Anterior cingulate cortex (tissue), 58 donors: ENCODE results near the gene ARHGAP30.
"Not testable (repeated sequence)": the region's sequence is repeated elsewhere in the genome, so short reads cannot be mapped to it uniquely, and the experiment has no call there.

Experiments used
- DNase-seq, 58 donors: peaks; one replicate each; lab custom pipeline; 2025; lab: John Stamatoyannopoulos, UW

Gene ARHGAP30

GRCh38 chr1:161069731-161070270 is at the start of gene ARHGAP30:
TSS of gene ARHGAP30 (minus strand) at chr1:161069891. CDS start at chr1:161069624, 267 bp downstream.
- peak in 46 of 58 donors; percentile 3 to 56 (median 24) for DNase-seq

GRCh38 chr1:161117759-161118581 is 48.3 kb upstream of the ARHGAP30 start, which contains the start of the genes NIT1 and PFDN2:
TSS of gene NIT1 (plus strand) at chr1:161118105. CDS start at chr1:161118177, 72 bp downstream.
TSS of gene PFDN2 (minus strand) at chr1:161118037. CDS start at chr1:161118026, 11 bp downstream.
- DNase-seq = peak; percentile 21 to 90 (median 79)

- DNase-seq = not testable (repeated sequence)
Observed at GRCh38 chr1:161115961-161116360, 46.3 kb upstream of the ARHGAP30 start.

GRCh38 chr1:161115132-161115711 is 45.5 kb upstream of the ARHGAP30 start:
- no peak for DNase-seq

GRCh38 chr1:161114556-161114955 is 44.9 kb upstream of the ARHGAP30 start:
- no peak for DNase-seq

- DNase-seq = no peak
Observed at GRCh38 chr1:161113915-161114314, 44.2 kb upstream of the ARHGAP30 start.

- DNase-seq = no peak
Observed at GRCh38 chr1:161111527-161111926, 41.8 kb upstream of the ARHGAP30 start.

- no peak for DNase-seq
Observed at GRCh38 chr1:161111117-161111516, 41.4 kb upstream of the ARHGAP30 start.

GRCh38 chr1:161106431-161106830 is 36.7 kb upstream of the ARHGAP30 start:
- DNase-seq = no peak

GRCh38 chr1:161100556-161100955 is 30.9 kb upstream of the ARHGAP30 start:
- DNase-seq = no peak

- peak in 1 of 58 donors; percentile 2 for DNase-seq
Observed at GRCh38 chr1:161099090-161099802, 29.6 kb upstream of the ARHGAP30 start.

GRCh38 chr1:161098210-161099068 is 28.7 kb upstream of the ARHGAP30 start, which contains the start of gene KLHDC9:
TSS of gene KLHDC9 (plus strand) at chr1:161098361. CDS start at chr1:161098536, 175 bp downstream.
- DNase-seq = peak in 57 of 58 donors; percentile 23 to 92 (median 72)

GRCh38 chr1:161096530-161096929 is 26.8 kb upstream of the ARHGAP30 start:
- DNase-seq = no peak

GRCh38 chr1:161096015-161096414 is 26.3 kb upstream of the ARHGAP30 start:
- no peak for DNase-seq

- no peak for DNase-seq
Observed at GRCh38 chr1:161095230-161095629, 25.5 kb upstream of the ARHGAP30 start.

GRCh38 chr1:161094481-161094880 is 24.8 kb upstream of the ARHGAP30 start:
- no peak for DNase-seq

- DNase-seq = no peak
Observed at GRCh38 chr1:161092621-161093028, 22.9 kb upstream of the ARHGAP30 start.

GRCh38 chr1:161091796-161092507 is 22.3 kb upstream of the ARHGAP30 start:
- DNase-seq = no peak

- DNase-seq = no peak
Observed at GRCh38 chr1:161091093-161091492, 21.4 kb upstream of the ARHGAP30 start.
